Adrenal gland (tissue), 12 donors: Measurements from ENCODE around the gene NSMCE4A. TPM values are rescaled to one million over a fixed set of nuclear protein-coding genes. Genes with fewer than 3 reads are reported as not detected.
"Not testable (repeated sequence)": the region's sequence is repeated elsewhere in the genome, so short reads cannot be mapped to it uniquely, and the experiment has no call there.

Experiments
- DNase-seq, 7 donors: peaks; one replicate each; pipeline ENCODE4 v3.0.0-alpha.2; 2019 to 2020
- H3K27ac ChIP-seq, 5 donors: fragments of 200-600 bp; sonication (generic) in 4 of 5; 1 replicate in 3 of 5; 2 replicates in 2 of 5; pipeline versions ENCODE4 v1.5.1 to v1.8.0; 2016 to 2020; ENCODE audit warnings: mild to moderate bottlenecking in 1 of 5
- H3K27me3 ChIP-seq: fragments of 200-600 bp; 2 replicates; pipeline ENCODE4 v1.8.0; 2021
- H3K36me3 ChIP-seq, 2 donors: fragments of 200-600 bp; replicated peaks in 1 of 2; 1 replicate in 1 of 2; 2 replicates in 1 of 2; pipeline versions ENCODE4 v1.5.1 to v1.8.0; 2018 to 2022
- H3K4me1 ChIP-seq, 2 donors: fragments of 200-600 bp; replicated peaks in 1 of 2; 1 replicate in 1 of 2; 2 replicates in 1 of 2; pipeline versions ENCODE4 v1.5.1 to v1.8.0; 2018 to 2021
- H3K4me3 ChIP-seq, 4 donors: fragments of 200-600 bp; sonication (generic) in 3 of 4; one replicate each; pipeline ENCODE4 v1.5.1; 2016 to 2018
- H3K9me3 ChIP-seq, 3 donors: fragments of 200-600 bp; sonication (generic) in 1 of 3; replicated peaks in 1 of 3; 1 replicate in 2 of 3; 2 replicates in 1 of 3; pipeline versions ENCODE4 v1.5.1 to v1.8.0; 2016 to 2021
- POLR2A ChIP-seq, 2 donors: fragments of 450-650 bp; IDR thresholded peaks; one replicate each; pipeline ENCODE4 v1.6.1; 2017; ENCODE audit warnings: antibody characterized with exemption in 2 of 2, mild to moderate bottlenecking in 2 of 2, moderate library complexity in 1 of 2
- WGBS, 4 donors: extraction: QIAGEN DNeasy Blood & Tissue Kit in 2 of 4; methylation state at CpG; one replicate each; pipeline versions ENCODE4 v1.1.5 to v1.1.7; 2013 to 2017; 5-methylcytosine and 5-hydroxymethylcytosine counted together
- intact Hi-C, 2 donors: fragments of 100-400 bp; cut with DNase I; formaldehyde crosslinking; loops; one replicate each; pipeline versions ENCODE4 v1.14.1 to v1.15.0; 2022 to 2023
- polyA plus RNA-seq, 3 donors: library from polyadenylated mRNA; stranded (reverse); fragments of 200-250 nt in 2 of 3; fragments of 350-450 nt in 1 of 3; fragmentation: Illumina TruSeq in 1 of 3; extraction: RNeasy Lipid Tissue Mini Kit (QIAGEN cat#74804) in 1 of 3; gene quantifications; one replicate each; pipeline ENCODE4 v1.2.3, GENCODE V29; 2013 to 2014
- total RNA-seq, 9 donors: library from RNA; depleted of rRNA in 4 of 9; stranded (reverse); fragments of >200 nt in 4 of 9; fragments of 120-200 nt in 1 of 9; fragmentation: NEBNext Ultra II Directional in 1 of 9; extraction: Animal tissue kit (Norgen Biotek cat#: 25700) in 1 of 9; gene quantifications; one replicate each; pipeline versions ENCODE4 v1.1.0 to v1.2.4, GENCODE V29; 2013 to 2023
- TF ChIP-seq, protein P1 (sequence below), 6 experiments: fragments of 450-650 bp in 4 of 6; fragments of 200-600 bp in 2 of 6; sonication (generic) in 1 of 6; IDR thresholded peaks; 1 replicate in 5 of 6; 2 replicates in 1 of 6; pipeline versions ENCODE4 v1.5.1 to v1.8.0; 2016 to 2021; ENCODE audit warnings: antibody characterized with exemption in 6 of 6, mild to moderate bottlenecking in 2 of 6, moderate library complexity in 1 of 6
- donor health status: healthy with polysubstance abuse.
- donor health status: Bipolar disorder and iron deficiency.
- donor health status: DM: yes; HTN: yes; CAD: no.
- donor health status: DM: no; HTN: no; CAD: no.
- donor health status: DM: no; HTN: no; CAD: no.
- donor health status: DM: yes; HTN: yes; CAD: no.

NSMCE4A gene
- total and polyA plus RNA-seq, 12 donors = 25.6 to 94.8 (median 42.1) TPM

DNA sequence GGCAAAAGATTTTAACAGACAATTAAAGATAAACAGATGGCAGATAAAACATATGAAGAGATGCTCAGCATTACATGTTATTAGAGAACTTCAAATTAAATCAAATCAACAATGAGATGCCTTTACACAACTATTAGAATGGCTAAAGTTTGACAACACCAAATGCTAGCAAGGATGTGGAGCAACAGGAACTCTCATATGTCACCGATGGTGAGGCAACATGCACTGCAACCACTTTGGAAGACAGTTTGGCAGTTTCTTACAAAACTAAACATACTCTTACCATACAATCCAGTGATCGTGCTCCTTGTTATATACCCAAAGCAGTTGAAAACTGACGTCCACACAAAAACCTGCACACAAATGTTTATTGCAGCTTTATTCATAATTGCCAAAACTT lies 33.5 kb downstream of the NSMCE4A start:
- TF ChIP-seq, protein P1, sequence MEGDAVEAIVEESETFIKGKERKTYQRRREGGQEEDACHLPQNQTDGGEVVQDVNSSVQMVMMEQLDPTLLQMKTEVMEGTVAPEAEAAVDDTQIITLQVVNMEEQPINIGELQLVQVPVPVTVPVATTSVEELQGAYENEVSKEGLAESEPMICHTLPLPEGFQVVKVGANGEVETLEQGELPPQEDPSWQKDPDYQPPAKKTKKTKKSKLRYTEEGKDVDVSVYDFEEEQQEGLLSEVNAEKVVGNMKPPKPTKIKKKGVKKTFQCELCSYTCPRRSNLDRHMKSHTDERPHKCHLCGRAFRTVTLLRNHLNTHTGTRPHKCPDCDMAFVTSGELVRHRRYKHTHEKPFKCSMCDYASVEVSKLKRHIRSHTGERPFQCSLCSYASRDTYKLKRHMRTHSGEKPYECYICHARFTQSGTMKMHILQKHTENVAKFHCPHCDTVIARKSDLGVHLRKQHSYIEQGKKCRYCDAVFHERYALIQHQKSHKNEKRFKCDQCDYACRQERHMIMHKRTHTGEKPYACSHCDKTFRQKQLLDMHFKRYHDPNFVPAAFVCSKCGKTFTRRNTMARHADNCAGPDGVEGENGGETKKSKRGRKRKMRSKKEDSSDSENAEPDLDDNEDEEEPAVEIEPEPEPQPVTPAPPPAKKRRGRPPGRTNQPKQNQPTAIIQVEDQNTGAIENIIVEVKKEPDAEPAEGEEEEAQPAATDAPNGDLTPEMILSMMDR (IDR thresholded peaks at IDR 0.05) = no peak
- Histone ChIP-seq H3K36me3 (no peaks in the 10 kb centered on the region), H3K27ac (no peak overlapping the region), H3K4me3 (no peak overlapping the region), H3K4me1 (no peaks in the 10 kb centered on the region), H3K9me3 (no peaks in the 10 kb centered on the region), H3K27me3 (no peaks in the 10 kb centered on the region)
- WGBS, 4 donors = 70 to 90% (median 83%) methylated on average over 3 of the region's 3 CpGs
- DNase-seq = no peak
- intact Hi-C loops = no loop called here

- Histone ChIP-seq H3K4me3 (no peak overlapping the region), H3K27ac (no peak overlapping the region), H3K27me3 (no peaks in the 10 kb centered on the region), H3K36me3 (no peaks in the 10 kb centered on the region), H3K9me3 (no peaks in the 10 kb centered on the region), H3K4me1 (no peaks in the 10 kb centered on the region)
- no peak for TF ChIP-seq POLR2A (IDR thresholded peaks at IDR 0.05)
- TF ChIP-seq, protein P1 (IDR thresholded peaks at IDR 0.05) = no peak
- no peak for DNase-seq
- WGBS, 4 donors = 92 to 98% (median 95%) methylated on average over 2 of the region's 2 CpGs
- intact Hi-C loops = no loop called here
These were observed 38.7 kb downstream of the NSMCE4A start for GRCh38 chr10:121936295-121936694.

DNA sequence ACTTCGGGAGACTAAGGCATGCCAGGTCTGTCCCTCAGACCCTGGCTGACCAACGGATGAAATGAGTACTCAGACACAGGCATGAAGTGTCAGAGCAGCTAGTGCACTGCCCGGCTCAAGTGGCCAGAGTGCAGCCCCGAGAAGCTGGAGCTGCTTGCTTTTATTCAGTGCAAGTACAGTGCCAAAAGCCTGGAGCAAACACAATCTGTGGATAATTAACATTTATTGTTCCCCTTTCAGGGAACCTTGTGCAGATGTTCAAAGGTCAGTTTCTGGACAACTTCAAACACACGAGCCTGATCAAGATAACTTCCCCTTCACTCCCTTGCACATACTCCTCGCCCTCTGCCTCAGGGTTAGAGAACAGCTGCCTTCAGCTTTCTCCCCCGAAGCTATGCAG lies 39.3 kb downstream of the NSMCE4A start:
- Histone ChIP-seq H3K4me1 (no peaks in the 10 kb centered on the region), H3K4me3 (no peak overlapping the region), H3K27ac (no peak overlapping the region), H3K27me3 (no peaks in the 10 kb centered on the region), H3K36me3 (no peaks in the 10 kb centered on the region), H3K9me3 (no peaks in the 10 kb centered on the region)
- no peak for DNase-seq
- no peak for TF ChIP-seq POLR2A (IDR thresholded peaks at IDR 0.05)
- TF ChIP-seq, protein P1 (IDR thresholded peaks at IDR 0.05) = no peak
- WGBS, 4 donors = 55 to 63% (median 62%) methylated on average over 7 of the region's 7 CpGs
- intact Hi-C loops = no loop called here

GRCh38 chr10:121930268-121931085 lies 44.5 kb downstream of the NSMCE4A start:
- H3K4me3 ChIP-seq, H3K9me3 ChIP-seq, H3K27me3 ChIP-seq, DNase-seq, H3K27ac ChIP-seq, H3K36me3 ChIP-seq: not testable (repeated sequence)
- intact Hi-C loops = loop anchor here in 1 of 2 donors (5.0 kb wide), 1 partner anchor 42 kb away; no protein-coding TSS in a partner anchor
- H3K4me1 ChIP-seq = peaks cover 15 to 19% of the 10 kb centered on the region in 2 donors
- 57 to 67% (median 63%) methylated on average over 11 of the region's 11 CpGs for WGBS, 4 donors

DNA sequence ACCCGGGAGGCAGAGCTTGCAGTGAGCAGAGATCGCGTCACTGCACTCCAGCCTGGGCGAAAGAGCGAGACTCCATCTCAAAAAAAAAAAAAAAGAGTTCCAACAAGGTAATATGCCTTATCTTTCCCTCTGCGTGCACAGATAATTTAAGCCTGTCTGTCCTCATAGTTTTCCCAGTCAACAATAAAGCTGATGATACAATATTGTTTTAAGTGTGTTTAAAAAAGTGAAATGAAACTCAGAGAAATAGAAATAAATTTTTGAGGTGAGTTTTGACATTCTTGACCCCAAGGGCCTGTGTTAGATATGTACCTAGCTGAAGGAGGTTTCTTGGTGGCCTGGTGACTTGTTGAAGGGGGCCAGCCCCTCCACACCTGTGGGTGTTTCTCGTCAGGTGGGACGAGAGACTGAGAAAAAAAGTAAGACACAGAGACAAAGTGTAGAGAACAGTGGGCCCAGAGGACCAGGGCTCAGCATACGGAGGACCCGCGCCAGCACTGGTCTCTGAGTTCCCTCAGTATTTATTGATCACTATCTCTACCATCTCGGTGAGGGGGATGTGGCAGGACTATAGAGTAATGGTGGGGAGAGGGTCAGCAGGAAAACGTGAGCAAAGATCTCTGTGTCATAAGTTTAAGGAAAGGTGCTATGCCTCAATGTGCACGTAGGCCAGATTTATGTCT lies 45.3 kb downstream of the NSMCE4A start:
- not testable (repeated sequence) for H3K9me3 ChIP-seq, H3K36me3 ChIP-seq, DNase-seq, H3K27me3 ChIP-seq, H3K4me3 ChIP-seq, H3K27ac ChIP-seq
- intact Hi-C loops = loop anchor here in 1 of 2 donors (5.0 kb wide), 1 partner anchor 43 kb away; no protein-coding TSS in a partner anchor
- WGBS, 4 donors = 85 to 89% (median 87%) methylated on average over 14 of the region's 14 CpGs
- H3K4me1 ChIP-seq = peaks cover 15 to 24% of the 10 kb centered on the region in 2 donors
